Activated T-cell treated with anti-CD3 and anti-CD28 coated beads for 4 hours (primary cell): ENCODE results near the gene ZSWIM7.
"Not testable (repeated sequence)": the region's sequence is repeated elsewhere in the genome, so short reads cannot be mapped to it uniquely, and the experiment has no call there.

ENCODE experiments used
- DNase-seq: peaks from one replicate; pipeline ENCODE4 v3.0.0-alpha.2; 2020

ZSWIM7 gene

DNA sequence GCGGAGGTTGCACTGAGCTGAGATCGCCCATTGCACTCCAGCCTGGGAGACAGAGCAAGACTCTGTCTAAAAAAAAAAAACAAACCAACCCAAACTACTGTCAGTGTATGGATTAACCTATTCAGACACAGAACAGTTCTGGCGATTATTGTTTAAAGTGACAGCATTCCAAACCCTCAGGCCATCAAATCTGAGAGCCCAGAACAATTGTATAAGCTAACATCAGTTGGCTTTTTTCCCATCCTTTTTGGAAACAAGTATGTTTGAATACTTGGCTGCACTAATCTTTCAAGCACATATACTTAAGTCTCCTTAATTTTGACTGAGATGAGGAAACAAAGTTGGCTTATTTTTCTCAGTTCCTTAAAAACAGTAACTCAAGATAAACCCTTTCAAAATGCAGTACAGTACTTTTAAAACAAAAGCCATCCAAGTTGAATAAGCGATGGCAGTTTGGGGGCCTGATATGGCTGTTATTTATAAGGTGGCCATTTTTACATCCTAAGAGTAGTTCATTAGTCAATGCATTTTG, 1.4 kb downstream of the ZSWIM7 start:
- no peak for DNase-seq

DNA sequence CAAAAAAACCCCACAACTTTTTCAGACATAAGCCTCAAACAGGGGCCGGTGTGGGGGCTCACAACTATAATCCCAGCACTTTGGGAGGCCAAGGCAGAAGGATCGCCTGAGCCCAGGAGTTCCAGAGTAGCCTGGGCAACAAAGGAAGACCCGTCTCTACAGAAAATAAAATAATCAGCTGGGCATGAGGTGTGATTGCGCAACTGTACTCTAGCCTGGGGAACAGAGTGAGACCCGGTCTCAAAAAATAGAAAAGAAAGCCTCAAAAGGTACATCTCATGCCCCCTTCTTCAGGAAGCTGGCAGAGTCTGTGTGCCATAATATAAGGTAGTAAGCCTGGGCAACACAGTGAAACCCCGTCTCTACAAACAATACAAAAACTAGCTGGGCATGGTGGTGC, 3.2 kb downstream of the ZSWIM7 start:
- no peak for DNase-seq

DNA sequence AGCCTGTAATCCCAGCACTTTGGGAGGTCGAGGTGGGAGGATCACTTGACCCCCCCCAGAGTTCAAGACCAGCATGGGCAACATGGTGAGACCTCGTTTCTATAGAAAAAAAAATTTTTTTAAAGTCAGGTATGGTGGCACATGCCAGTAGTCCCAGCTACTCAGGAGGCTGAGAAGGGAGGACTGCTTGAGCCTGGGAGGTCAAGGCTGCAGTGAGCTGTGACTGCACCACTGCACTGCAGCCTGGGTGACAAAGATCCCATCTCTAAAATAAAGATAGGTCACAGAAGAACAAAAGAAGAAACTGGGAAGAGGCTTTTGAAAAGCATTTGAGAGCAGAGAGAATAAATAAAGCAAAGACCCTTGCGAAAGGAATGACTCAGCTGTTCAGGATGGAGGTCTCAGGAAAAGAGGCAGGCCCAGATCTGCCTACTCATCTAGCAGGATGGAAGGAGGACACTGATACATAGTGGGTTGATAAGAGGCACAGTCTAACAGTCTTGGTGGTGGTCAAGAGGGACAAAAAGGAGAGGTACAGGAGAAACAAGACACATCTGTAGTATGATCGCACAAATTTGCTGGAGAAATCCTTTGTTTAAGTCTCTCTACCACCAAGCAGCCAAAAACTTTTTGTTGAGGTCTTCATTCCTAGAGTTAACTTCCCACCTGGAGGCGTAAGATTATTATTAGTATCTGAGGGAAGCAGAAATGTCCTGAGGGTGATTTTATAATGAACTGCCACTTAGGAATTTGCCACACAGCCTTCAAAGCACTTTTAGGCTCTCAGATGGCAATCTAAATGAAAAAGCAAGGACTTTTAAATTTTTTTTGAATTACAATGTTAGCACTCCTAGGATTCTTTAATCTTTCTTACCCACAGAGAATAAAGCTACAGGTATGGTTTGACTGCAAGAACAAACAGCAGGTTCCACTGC, 17.6 kb downstream of the ZSWIM7 start:
- no peak for DNase-seq

DNA sequence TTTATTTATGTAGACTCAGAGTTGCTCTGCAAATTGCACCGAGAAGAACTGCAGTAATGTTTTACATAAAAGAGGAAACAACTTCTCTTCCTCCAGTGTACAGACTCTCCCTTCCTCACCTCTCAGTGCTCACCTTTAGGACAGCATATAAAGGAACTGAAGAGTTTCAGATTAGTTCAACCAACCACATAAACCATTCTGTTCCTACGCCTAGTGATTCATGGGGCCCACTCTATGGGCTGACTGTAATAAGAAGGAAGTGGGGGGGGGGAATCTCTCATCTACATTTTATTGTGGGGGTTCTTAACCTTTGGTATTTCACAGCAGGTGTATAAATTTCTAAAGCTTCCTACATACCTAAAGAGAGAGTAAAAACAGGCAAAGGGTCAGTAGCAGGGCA, 18.3 kb downstream of the ZSWIM7 start:
- peak; percentile 9 for DNase-seq

DNA sequence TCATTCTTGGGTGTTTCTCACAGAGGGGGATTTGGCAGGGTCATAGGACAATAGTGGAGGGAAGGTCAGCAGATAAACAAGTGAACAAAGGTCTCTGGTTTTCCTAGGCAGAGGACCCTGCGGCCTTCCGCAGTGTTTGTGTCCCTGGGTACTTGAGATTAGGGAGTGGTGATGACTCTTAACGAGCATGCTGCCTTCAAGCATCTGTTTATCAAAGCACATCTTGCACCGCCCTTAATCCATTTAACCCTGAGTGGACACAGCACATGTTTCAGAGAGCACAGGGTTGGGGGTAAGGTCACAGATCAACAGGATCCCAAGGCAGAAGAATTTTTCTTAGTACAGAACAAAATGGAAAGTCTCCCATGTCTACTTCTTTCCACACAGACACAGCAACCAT, 20.5 kb downstream of the ZSWIM7 start:
- DNase-seq: not testable (repeated sequence)

DNA sequence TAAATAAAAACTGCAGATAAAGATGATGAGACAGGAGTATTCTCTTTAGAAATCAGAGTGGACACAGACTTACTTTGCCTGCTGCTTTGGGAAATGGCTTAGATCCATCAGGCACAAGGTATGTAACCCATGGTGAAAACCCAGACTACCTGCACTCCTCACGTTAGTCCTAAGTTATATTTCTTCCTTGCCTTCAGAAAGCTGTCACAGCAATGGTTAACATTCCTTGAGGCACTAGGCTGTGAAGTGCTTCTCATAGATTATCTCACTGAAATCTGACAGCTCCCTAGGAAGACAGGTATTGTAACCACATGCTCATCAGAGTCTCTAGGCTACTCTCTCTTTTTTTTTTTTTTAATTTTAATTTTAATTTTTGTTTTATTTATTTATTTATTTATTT, 20.9 kb downstream of the ZSWIM7 start:
- DNase-seq: no peak

DNA sequence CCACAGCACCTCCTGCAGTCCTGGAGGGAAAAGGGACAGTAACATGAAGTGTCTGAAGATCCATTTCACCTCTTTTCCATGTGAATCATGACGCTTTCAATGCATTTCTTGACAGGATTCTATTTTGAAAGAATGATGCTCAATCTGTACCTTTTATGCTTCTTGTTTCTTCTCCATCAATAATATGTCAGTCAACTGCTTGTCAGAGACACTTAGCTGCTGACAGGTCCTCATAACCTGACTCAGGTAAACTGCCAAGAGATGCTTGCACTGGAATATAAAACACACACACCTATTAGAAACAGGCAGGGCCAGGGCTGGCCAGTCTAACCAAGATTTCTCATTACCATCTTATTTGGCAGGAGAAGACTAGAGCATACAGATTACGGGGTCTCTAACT, 21.6 kb downstream of the ZSWIM7 start:
- DNase-seq: no peak

DNA sequence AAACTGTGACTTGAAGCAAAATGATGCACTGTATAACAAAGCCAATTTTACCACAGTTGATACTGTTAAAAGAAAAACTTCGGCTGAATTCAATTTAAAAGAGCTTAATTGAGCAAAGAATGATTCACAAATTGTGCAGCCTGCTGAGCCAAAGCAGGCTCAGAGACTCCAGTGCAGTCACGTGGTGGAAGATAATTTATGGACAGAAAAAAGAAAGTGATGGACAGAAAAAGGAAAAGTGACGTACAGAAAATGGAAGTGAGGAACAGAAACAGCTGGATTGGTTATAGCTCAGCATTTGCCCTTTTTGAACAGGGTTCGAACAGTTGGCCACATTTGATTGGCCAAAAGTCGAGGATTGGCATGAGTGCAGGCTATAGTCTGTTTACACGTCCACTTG, 25.7 kb downstream of the ZSWIM7 start:
- no peak for DNase-seq

DNA sequence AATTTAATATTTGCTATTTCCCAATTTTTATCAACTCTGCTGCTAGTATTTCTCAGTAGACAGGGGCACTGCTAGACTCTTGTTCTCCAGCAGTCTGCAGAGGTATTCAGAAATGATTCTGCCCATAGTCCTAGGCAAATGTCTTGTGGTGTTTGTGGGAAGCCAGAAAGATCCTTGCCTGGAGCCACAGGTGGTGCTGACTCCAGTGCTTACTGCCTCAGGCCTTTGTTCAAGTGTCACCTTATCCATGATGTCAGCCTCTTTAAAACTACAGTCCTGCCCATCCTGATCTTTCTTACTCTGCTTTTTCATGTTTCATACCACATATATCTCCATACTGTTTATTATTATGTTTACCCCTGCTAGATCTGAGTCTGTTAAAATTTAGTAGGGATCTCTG, 26.5 kb downstream of the ZSWIM7 start:
- DNase-seq: no peak

DNA sequence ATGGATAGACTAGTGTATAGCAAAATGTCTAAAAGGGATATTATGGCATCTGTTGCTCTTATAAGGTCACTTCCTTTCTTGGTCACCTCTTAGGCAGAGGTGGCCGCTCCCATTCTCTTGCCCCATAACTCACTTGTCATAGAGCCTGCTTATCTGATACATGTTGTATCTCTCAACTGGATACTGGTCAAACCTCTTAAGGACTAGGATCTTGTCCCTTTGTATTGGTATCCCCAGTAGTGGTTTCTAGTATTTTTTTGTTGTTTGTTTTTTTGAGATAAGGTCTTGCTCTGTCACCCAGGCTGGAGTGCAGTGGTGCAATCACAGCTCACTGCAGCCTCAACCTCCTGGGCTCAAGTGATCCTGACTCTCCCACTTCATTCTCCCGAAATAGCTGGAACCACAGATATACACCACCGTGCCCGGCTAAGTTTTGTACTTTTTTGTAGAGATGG, 27.0 kb downstream of the ZSWIM7 start:
- no peak for DNase-seq

DNA sequence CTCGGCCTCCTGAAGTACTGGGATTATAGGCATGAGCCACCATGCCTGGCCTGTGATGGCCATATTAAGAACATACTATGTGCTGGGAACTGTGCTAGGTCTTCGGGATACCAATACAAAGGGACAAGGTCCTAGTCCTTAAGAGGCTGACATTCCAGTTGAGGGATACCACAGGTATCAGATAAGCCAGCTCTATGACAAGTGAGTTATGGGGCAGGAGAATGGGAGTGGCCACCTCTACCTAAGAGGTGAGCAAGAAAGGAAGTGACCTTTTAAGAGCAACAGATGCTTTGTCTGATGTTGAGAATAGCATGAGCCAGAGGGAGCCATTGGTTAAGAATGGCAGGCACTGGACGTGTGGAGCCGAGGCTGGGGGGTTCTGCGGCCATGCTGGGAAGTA, 27.6 kb downstream of the ZSWIM7 start:
- no peak for DNase-seq

DNA sequence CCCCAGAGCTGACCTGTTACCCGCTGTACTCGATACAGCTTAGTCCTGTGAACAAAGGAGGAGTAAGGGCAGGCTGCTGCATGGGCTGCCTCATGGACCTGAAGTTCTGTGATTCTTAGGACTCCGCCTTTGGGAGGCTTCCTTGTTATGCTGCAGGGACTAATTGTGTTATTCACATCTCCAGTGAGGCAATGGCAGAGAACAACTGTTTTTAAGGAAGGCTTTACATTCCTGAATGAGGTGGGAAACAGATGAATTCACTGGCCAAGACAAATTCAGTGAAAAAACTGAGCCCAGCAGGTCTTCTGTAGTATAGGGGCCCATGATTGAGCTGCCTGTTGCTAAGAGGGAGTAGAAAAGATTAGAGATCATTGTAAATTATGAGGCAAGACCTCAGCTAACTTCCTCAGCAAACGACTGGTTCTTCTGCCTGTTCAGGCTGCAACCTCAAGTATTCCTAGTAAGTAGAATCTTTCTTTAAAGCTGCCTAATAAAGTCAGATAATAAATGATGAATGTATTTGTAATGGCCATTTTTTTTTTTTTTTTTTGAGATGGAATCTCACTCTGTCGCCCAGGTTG, 28.3 kb downstream of the ZSWIM7 start:
- DNase-seq: no peak

DNA sequence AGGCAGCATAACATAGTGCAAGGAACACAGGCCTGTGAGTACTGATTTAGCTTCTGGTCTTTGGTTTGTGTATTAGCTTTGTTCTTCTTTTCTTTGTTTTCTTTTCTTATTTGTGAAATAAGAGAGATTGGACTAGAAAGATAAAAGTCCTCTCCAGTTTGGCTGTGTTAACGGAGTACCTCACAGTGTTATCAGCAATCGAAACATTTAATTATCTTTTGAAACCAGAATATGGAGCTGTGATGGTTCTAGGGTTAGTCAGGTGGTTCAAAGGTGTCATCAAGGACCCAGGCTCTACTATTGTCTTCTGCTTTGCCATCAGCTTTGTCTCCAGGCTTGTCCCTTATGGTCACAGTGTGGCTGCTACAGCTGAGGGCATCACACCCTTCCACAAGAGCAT, 29.0 kb downstream of the ZSWIM7 start:
- DNase-seq: no peak

DNA sequence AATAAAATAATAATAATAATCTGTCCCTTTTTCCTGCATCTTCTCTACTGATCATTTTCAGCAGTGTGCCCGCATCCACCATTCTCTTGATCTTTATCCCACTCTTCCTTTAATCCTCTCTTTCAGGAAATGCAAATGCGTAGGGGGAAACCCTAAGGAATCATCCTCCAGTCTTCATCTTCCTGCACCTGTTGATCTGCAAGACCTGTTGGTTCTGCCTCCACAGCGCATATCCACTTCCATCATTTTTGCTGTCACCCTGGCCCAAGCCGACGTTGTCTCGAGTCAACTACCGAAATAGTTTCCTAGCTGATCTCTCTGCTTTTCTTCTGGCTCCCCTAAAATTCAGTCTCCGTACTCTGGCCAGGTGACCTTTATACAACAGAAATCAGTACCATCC, 30.0 kb downstream of the ZSWIM7 start:
- no peak for DNase-seq

DNA sequence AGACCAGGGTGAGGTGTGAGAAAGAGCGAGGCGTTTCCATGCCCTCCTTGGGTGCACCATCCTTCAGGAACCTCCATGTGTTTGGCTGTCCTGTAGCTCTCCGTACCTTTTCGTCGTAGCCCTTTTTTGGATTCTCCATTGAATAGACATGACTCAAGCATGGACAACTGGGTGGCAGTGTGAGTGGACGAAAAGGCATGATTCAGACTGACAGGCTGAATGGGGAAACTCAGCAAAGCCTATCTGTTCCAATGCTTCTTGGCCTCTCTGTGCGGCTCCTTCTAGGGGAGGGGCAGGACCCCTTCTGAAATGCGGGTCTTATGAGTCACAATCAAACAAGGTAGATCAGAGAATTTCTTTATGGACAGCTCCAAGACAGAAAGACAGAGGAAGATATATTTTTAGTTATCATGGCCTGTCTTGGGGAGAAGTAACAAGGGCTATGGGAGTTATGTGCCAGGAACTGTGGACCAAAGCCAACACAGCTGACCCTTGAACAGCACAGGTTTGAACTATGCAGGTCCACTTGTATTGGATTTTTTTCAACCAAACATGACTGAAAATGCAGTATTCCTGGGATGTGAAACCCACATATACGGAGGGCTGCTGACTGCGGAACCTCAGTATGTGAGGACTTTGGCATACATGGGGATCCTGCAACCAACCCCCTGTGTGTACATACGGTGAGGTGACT, 31.7 kb downstream of the ZSWIM7 start:
- DNase-seq: no peak

DNA sequence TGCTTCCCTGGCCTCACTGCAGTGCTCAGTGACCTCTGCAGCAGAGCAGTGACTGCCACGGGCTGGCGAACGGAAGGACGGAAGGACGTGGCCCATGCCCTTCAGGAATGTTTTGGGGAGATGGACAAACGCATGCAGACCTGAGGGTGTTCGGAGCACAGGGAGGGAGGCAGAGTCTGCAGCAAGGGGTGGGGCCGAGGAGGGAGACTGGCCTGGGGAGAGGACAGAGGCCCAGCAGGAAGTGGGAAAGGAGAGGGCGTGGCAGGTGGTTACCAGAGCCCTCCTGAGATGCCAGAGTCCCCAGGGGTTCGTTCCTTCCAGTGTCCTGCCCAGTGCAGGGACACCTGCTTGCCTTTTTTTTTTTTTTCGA, 32.6 kb downstream of the ZSWIM7 start:
- no peak for DNase-seq

DNA sequence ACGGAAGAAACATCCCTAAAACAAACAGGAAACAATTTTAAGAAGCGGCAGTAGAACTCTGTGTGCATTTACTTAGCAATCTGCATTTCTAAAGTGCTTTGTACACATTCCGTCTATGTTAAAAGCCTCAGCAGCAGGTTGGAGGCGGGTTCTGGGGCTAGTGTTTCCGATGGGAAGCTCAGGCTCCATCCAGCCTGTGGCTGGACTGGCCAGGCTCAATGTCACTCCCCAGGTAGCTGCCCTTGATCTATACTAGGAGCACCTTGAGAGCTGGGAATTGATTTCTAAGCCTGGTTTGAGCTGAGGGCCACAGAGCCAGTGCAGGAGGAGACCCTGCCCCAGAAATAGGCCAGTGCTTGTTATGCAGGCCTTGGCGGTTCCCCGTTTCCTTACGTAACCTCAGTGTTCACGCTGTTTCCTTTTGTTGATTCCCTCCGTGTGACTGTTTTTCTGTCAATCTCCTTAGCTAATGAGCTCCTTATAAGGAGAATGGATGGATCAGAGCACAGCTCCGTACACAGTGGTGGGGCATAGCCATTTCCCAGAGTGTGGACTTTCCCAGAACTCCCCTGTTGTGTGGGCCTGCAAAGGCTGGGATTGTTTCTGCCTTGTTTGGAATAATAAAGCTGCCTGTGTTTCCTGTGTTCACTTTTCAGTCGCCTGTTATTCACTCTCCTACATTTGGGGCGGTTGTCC, 33.2 kb downstream of the ZSWIM7 start:
- DNase-seq: no peak

DNA sequence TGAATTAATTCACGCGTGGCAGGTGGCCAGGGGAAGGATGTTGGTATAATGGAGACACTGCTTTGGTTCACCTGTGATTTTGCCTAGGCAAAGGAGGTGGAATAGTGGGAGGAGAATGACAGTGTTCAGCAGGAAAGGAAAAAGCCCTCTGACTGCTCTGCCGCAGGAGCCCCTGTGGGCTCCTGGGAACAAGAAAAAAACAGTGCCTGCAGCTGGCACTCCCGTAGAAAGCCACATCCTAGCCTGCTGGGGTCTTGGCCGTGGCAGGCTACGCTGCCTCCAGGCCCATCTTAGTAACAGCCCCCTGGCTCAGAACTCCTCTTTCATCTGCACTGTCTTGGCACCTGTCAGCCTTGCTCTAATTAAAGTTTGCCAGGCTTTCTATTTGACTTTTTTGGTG, 34.0 kb downstream of the ZSWIM7 start:
- no peak for DNase-seq

DNA sequence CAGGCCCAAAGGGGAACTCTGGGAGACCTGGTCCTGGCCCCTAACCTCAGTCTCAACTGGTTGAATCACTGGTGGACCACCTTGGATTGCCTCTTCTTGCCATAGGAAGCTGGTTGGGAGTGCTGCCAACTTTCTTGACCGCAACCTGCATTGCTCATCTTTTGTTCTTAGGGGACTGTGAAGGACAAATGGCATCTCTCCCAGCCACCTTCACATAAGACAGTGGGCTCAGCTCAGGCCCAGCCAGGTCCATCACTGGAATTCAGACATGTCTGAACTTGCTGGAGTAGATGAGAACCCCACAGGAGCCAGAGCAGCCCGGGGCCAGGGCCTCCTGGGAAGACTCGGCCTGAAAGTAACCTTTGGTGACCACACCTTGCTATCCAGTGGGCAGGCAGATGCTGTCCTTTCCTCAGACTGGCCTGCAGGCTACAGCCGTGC, 35.8 kb downstream of the ZSWIM7 start:
- no peak for DNase-seq

DNA sequence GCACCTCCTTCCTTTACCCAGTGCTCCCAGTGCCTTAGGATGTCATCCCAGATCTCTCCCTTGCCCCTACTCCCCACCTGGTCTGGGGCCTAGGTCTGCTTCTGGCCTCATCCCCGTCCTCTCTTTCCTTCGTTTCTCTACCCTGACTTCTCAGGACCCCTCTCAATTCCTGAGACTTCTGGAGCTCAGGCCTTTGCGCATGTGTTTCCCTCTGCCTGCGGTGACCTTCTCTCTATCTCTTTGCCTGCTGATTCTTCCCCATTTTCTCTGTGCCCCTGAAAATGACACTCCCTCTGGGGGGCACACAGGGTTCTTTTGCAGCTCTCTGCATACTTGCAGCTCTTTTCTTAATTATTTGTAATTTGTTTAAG, 41.0 kb downstream of the ZSWIM7 start:
- no peak for DNase-seq

DNA sequence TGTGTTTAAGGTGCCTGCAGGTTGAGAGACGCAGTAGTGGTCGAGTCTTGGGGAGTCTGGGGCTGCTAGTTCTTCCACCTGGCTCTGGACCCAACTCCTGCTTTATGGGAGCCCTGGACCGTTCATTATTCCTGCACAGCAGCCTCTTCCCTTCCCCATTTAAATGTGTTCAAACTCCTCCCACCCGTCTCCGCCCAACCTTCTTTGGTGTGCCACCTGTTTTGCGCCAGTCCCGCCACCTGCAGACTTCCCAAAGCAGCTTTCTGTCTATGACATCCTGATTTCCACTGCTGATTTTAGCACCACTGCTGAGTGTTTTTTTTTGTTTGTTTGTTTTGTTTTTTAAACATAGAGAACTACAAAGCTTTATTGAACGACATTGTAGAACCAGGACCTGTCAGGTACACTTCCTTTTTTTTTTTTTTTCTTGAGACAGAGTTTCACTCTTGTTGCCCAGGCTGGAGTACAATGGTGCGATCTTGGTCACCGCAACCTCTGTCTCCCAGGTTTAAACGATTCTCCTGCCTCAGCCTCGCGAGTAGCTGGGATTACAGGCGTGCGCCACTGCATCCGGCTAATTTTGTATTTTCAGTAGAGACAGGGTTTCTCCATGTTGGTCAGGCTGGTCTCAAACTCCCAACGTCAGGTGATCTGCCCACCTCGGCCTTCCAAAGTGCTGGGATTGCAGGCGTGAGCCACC, 41.7 kb downstream of the ZSWIM7 start:
- DNase-seq: no peak

DNA sequence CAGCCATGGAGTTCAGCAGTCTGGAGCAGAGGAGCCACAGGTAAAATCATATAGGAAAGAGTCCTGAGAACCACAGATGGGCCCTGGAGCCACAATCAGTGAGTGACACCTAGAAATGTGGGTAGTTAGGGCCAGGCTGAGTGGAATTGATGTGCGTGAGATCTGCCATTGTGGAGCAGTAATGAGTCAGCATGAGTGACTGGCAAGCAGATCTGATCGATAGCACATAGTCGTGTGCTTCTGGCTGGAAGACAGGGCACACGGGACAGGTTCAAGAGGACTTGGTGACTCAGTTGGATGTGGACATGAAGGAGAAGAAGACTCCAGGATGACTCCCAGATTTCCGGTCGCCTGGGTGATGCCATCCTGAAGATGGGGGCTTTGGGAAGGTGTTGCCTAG, 42.3 kb downstream of the ZSWIM7 start:
- DNase-seq: no peak
